Endothelial cell of umbilical vein (primary cell): Measurements from ENCODE around the gene MRPL21. TPM values are rescaled to one million over a fixed set of nuclear protein-coding genes. Genes with fewer than 3 reads are reported as not detected.

Experiments used
- BruUV-seq: library from RNA; stranded (reverse); fragments of 400-500 nt; replicated peaks from 2 replicates; lab custom pipeline; 2021; lab: Mats Ljungman, UMichigan
- CTCF ChIA-PET: fragments of 300-600, 350-600 bp; sonication (Branson Sonifier 250); formaldehyde crosslinking; loops from one replicate; lab custom pipeline; 2021; ENCODE audit warnings: antibody characterized with exemption, inconsistent platforms; lab: Charles Lee
- POLR2A ChIA-PET: fragments of 300-600, 350-600 bp; sonication (Branson Sonifier 250); formaldehyde crosslinking; loops from one replicate; lab custom pipeline; 2021; ENCODE audit warnings: antibody characterized with exemption, inconsistent platforms; lab: Charles Lee
- DNase-seq: peaks from one replicate; pipeline ENCODE4 v3.0.0-alpha.2; 2011; ENCODE audit warnings: low read depth, low spot score
- FAIRE-seq: peaks from 2 replicates; lab custom pipeline; 2011; peaks lifted over from hg19 to GRCh38; lab: Jason Lieb, UNC
- H2AFZ ChIP-seq: 2 replicates; pipeline ENCODE4 v1.6.0; 2012; ENCODE audit warnings: low read depth, low read length, control low read depth, inconsistent platforms
- H3K27ac ChIP-seq: 2 replicates; pipeline ENCODE4 v1.5.1; 2011; ENCODE audit warnings: low read depth, mild to moderate bottlenecking, control low read depth, low read length, moderate library complexity; ENCODE audit not compliant: insufficient read depth
- H3K27me3 ChIP-seq, 2 experiments: 2 replicates each; pipeline versions ENCODE4 v1.6.0 to v1.6.1; 2011; ENCODE audit warnings: low read length in 2 of 2, mixed read lengths in 1 of 2; ENCODE audit not compliant: control insufficient read depth in 2 of 2, insufficient read depth in 2 of 2
- H3K36me3 ChIP-seq, 2 experiments: 2 replicates in 1 of 2; 3 replicates in 1 of 2; pipeline ENCODE4 v1.5.1; 2011; ENCODE audit warnings: low read length in 2 of 2, mild to moderate bottlenecking in 1 of 2, moderate library complexity in 1 of 2; ENCODE audit not compliant: control insufficient read depth in 2 of 2, insufficient read depth in 2 of 2; ENCODE audit errors: extremely low read depth in 1 of 2
- H3K4me1 ChIP-seq: 3 replicates; pipeline ENCODE4 v1.5.1; 2011; ENCODE audit warnings: mild to moderate bottlenecking, low read length; ENCODE audit not compliant: control insufficient read depth, insufficient read depth; ENCODE audit errors: extremely low read depth
- H3K4me2 ChIP-seq: 2 replicates; pipeline ENCODE4 v1.6.1; 2011; ENCODE audit warnings: low read length, control low read depth, mixed read lengths; ENCODE audit not compliant: insufficient read depth
- H3K4me3 ChIP-seq, 3 experiments: fragments of 200-600 bp in 1 of 3; sonication (generic), shearing (Covaris generic) in 1 of 3; replicated peaks in 1 of 3; 2 replicates each; pipeline ENCODE4 v1.5.1; 2011 to 2016; ENCODE audit warnings: control low read depth in 3 of 3, low read length in 3 of 3, mild to moderate bottlenecking in 2 of 3, inconsistent platforms in 1 of 3, low read depth in 1 of 3, moderate library complexity in 1 of 3; ENCODE audit not compliant: insufficient read depth in 1 of 3
- H3K79me2 ChIP-seq: 2 replicates; pipeline ENCODE4 v1.6.0; 2012; ENCODE audit warnings: low read length, inconsistent platforms; ENCODE audit not compliant: control insufficient read depth, insufficient read depth
- H3K9ac ChIP-seq: replicated peaks from 2 replicates; pipeline ENCODE3; 2011; ENCODE audit warnings: low read length, control low read depth; ENCODE audit not compliant: insufficient read depth; ENCODE audit errors: extremely low read depth
- H3K9me1 ChIP-seq: replicated peaks from 3 replicates; pipeline ENCODE4 v1.6.0; 2011; ENCODE audit warnings: mild to moderate bottlenecking, low read length; ENCODE audit not compliant: control insufficient read depth, insufficient read depth; ENCODE audit errors: extremely low read depth
- H3K9me3 ChIP-seq: replicated peaks from 2 replicates; pipeline ENCODE4 v1.5.1; 2012; ENCODE audit warnings: low read length, inconsistent platforms; ENCODE audit not compliant: control insufficient read depth, insufficient read depth
- H4K20me1 ChIP-seq: replicated peaks from 2 replicates; pipeline ENCODE3; 2011; ENCODE audit warnings: mild to moderate bottlenecking, low read length; ENCODE audit not compliant: control insufficient read depth, insufficient read depth; ENCODE audit errors: extremely low read depth
- EZH2 ChIP-seq: IDR thresholded peaks from 2 replicates; pipeline ENCODE4 v1.6.1; 2012; ENCODE audit warnings: borderline replicate concordance, low read depth, mild to moderate bottlenecking, moderate library complexity, low read length, inconsistent platforms; ENCODE audit not compliant: severe bottlenecking
- FOS ChIP-seq: IDR thresholded peaks from 2 replicates; pipeline ENCODE4 v1.6.1; 2011; ENCODE audit warnings: mild to moderate bottlenecking, low read length, moderate library complexity, borderline replicate concordance; ENCODE audit not compliant: insufficient read depth
- GATA2 ChIP-seq: IDR thresholded peaks from 2 replicates; pipeline ENCODE4 v1.7.0; 2011; ENCODE audit warnings: low read depth, mild to moderate bottlenecking, moderate library complexity, mixed read lengths, low read length; ENCODE audit not compliant: insufficient read length, insufficient read depth
- JUN ChIP-seq: IDR thresholded peaks from 2 replicates; pipeline ENCODE4 v1.6.1; 2011; ENCODE audit warnings: borderline replicate concordance, low read depth; ENCODE audit not compliant: insufficient read length, insufficient read depth
- MAX ChIP-seq: IDR thresholded peaks from 2 replicates; pipeline ENCODE4 v1.6.1; 2011; ENCODE audit not compliant: insufficient read depth, insufficient read length
- MYC ChIP-seq: IDR thresholded peaks from one replicate; pipeline ENCODE4 v1.6.1; 2011; ENCODE audit warnings: mild to moderate bottlenecking, low read depth, low read length
- POLR2A ChIP-seq: IDR thresholded peaks from 2 replicates; pipeline ENCODE4 v1.6.1; 2012; ENCODE audit warnings: low read depth, mild to moderate bottlenecking, control low read depth, low read length
- POLR2AphosphoS5 ChIP-seq: IDR thresholded peaks from 2 replicates; pipeline ENCODE4 v1.6.1; 2012; ENCODE audit warnings: low read depth, mild to moderate bottlenecking, control low read depth, low read length, moderate library complexity; ENCODE audit not compliant: insufficient read depth
- dilution Hi-C: fragments of 300-500 bp; cut with MboI; formaldehyde crosslinking; loops from one replicate; pipeline ENCODE4 v1.15.0; 2019; ENCODE audit warnings: low sequenced_read_pairs; ENCODE audit not compliant: extremely low pct_ligation_motif_present
- intact Hi-C: fragments of 100-400 bp; cut with micrococcal nuclease; formaldehyde crosslinking; loops from one replicate; pipeline ENCODE4 v1.10.0; 2022
- polyA plus RNA-seq, 4 experiments: library from polyadenylated mRNA; depleted of rRNA in 3 of 4; stranded (reverse) in 3 of 4; unstranded in 1 of 4; fragments of >200 nt; gene quantifications; 2 replicates each; pipeline versions ENCODE4 v1.2.1 to v1.2.3, GENCODE V29; 2011 to 2012; ENCODE audit warnings: missing spikeins in 1 of 4
- total RNA-seq: library from RNA; stranded (reverse); gene quantifications from 2 replicates; pipeline ENCODE4 v1.2.3, GENCODE V29; 2021
- TF ChIP-seq, protein P1 (sequence below), 2 donors: IDR thresholded peaks; 1 replicate in 1 of 2; 2 replicates in 1 of 2; pipeline ENCODE4 v1.5.1; 2011; ENCODE audit warnings: low read length in 2 of 2, mild to moderate bottlenecking in 2 of 2, moderate library complexity in 2 of 2, control low read depth in 1 of 2, inconsistent platforms in 1 of 2, low read depth in 1 of 2; ENCODE audit not compliant: insufficient read depth in 1 of 2; ENCODE audit errors: extremely low read depth in 1 of 2

The MRPL21 gene
- total and polyA plus RNA-seq, 2 donors (not counting 3 experiments of a cell fraction or from before 2014, with no cell fraction given): 52.2 to 65.5 TPM

GRCh38 chr11:68936358-68936636 is 32.7 kb upstream of the MRPL21 start:
- Histone ChIP-seq H3K9me3 (no peaks in the 10 kb centered on the region), H3K36me3 (peaks cover 3 to 46% of the 10 kb centered on the region in 2 experiments), H3K4me2 (no peak overlapping the region), H3K27ac (no peak overlapping the region), H3K27me3 (no peaks in the 10 kb centered on the region), H2AFZ (no peak overlapping the region), H3K4me3 (no peak overlapping the region), H3K9ac (no peak overlapping the region), H3K79me2 (no peaks in the 10 kb centered on the region), H3K4me1 (no peaks in the 10 kb centered on the region), H3K9me1 (no peaks in the 10 kb centered on the region), H4K20me1 (no peaks in the 10 kb centered on the region)
- TF ChIP-seq, protein P1, sequence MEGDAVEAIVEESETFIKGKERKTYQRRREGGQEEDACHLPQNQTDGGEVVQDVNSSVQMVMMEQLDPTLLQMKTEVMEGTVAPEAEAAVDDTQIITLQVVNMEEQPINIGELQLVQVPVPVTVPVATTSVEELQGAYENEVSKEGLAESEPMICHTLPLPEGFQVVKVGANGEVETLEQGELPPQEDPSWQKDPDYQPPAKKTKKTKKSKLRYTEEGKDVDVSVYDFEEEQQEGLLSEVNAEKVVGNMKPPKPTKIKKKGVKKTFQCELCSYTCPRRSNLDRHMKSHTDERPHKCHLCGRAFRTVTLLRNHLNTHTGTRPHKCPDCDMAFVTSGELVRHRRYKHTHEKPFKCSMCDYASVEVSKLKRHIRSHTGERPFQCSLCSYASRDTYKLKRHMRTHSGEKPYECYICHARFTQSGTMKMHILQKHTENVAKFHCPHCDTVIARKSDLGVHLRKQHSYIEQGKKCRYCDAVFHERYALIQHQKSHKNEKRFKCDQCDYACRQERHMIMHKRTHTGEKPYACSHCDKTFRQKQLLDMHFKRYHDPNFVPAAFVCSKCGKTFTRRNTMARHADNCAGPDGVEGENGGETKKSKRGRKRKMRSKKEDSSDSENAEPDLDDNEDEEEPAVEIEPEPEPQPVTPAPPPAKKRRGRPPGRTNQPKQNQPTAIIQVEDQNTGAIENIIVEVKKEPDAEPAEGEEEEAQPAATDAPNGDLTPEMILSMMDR (IDR thresholded peaks at IDR 0.05; ENCODE audit: extremely low read depth in 1 of 2, insufficient read depth in 1 of 2, low read depth in 1 of 2, low read length in 2 of 2): no peak
- TF ChIP-seq POLR2A (no peak), MAX (no peak), GATA2 (no peak), EZH2 (no peak), FOS (no peak), JUN (no peak), MYC (no peak), POLR2AphosphoS5 (no peak)
- DNase-seq (no peak), FAIRE-seq (no peak)
- intact Hi-C loops: no loop called here
- ChIA-PET POLR2A (no interaction called here), CTCF (no interaction called here)
- BruUV-seq: no TSS peak
- dilution Hi-C loops: no loop called here
